AG08396 (cell line): ENCODE measurements around the gene FLVCR1.
"Not testable (repeated sequence)": the region's sequence is repeated elsewhere in the genome, so short reads cannot be mapped to it uniquely, and the experiment has no call there.

ENCODE experiments used
- DNase-seq: peaks from one replicate; pipeline ENCODE4 v3.0.0; 2012; ENCODE audit warnings: low spot score, mixed read lengths

FLVCR1 gene

DNA sequence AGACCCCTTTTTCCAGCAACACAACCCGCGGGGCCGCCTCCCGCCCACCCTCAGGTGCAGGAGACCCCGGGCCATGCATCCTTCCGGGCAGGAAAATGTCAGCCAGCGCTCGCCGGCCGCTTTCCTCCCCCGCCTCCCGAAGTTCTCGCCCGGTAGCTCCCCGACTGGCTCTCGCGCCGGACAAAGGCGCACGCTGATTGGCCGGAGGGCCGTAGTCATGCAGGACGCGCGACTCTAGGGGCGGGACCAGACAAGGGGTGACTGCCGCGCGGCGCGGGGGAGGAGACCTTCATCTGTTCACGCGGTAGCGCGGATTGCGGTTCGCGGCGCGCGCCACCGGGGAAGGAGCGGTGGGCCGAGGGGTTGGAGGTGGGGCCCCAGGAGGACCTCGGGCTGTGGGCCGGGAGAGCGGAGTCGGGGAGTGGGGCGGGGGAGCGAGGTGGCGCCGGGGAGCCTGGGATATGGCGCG, at the start of gene FLVCR1:
Gene FLVCR1 (plus strand): TSS at position 284 of the 469 bp plus-strand sequence. CDS start 178 bp downstream, at position 462.
- DNase-seq = peak; percentile 98

GRCh38 chr1:212814537-212815334, 43.3 kb upstream of the FLVCR1 start:
- DNase-seq = no peak

DNA sequence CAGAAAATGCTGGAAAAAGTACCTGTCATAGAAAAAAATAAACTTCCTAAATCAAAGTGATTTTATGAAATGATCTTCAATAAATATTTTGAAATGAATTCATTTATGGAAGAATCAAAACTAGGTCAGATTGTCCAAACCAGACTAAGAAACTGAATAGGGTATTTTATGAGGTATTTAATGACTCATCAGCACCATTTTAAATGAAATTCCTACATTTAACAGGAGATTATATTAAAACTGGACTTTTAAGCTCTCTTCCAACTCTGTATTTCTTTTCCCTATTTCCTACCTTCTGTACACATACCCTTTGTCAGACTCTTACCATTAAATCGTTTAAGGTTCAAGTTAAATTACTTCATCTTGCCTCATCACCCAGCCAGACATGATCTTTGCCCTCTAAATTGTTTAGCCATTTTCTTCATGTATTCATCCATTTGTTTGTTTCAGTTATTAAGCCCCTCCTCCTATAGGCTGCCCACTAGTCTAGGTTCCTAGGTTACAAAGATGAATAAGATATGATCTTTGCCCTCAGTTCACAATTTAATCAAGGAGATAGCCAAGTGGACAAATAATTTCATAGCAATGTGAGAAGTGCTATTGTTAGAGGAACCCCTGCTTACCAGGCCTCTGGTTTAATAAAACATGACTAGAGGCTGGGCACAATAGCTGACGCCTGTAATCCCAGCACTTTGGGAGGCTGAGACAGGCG, 41.4 kb upstream of the FLVCR1 start:
- no peak for DNase-seq

DNA sequence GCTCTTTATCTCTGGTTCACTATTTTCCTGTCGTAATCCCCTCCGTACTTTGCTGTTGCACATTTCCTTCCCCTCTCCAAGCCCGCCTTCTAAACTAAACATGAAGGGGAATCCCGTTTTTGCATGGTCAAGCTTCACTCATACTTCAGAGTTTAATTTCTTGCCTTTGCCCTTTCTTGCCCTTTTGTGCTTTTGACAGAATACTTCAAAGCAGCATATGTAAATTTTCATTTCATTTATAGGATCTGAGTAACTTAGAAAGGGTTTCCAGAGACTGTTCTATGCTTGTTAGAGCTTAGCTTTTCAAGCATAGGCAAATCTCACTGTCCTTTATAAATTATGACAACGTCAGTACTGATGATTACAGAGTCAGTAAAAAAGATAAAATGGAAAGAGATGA, 38.3 kb upstream of the FLVCR1 start:
- no peak for DNase-seq

DNA sequence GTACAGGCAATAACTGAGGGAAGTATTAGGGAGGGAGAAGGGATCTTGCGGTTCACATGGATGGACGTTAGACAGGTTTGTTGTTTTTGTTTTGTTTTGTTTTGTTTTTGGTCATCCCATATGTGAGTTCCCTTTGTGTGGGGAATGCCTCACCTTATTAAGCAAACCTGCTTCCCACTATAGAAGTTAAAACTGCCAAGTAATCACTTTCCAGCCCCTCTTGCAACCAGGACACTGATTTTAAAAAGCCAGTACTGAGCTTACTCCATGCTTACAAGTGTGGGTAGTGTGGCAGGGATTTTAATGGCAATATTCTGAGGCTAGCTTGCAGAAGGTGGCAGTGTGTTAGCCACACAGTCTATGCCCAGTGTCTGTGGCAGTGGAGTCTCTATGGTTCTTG, 37.1 kb upstream of the FLVCR1 start:
- no peak for DNase-seq

DNA sequence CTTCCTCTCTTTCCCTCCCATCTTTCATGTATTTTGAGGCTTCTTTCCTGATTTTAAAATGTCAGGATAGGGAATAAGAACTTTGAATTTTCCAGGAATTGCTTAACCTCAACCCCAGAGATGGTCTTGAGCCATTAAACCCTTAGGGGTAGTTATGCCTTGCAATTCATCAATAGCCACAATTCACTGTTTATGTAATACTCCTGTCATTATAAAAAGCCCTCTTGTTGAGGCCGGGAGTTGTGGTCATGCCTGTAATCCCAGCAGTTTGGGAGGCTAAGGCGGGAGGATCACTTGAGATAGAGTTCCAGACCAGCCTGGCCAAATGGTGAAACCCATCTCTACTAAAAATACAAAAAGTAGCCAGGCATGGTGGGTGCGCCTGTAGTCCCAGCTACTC, 35.1 kb upstream of the FLVCR1 start:
- DNase-seq = no peak

- no peak for DNase-seq
Measured at GRCh38 chr1:212824201-212824600, 33.9 kb upstream of the FLVCR1 start.

GRCh38 chr1:212825798-212826452, 32.1 kb upstream of the FLVCR1 start:
- no peak for DNase-seq

DNA sequence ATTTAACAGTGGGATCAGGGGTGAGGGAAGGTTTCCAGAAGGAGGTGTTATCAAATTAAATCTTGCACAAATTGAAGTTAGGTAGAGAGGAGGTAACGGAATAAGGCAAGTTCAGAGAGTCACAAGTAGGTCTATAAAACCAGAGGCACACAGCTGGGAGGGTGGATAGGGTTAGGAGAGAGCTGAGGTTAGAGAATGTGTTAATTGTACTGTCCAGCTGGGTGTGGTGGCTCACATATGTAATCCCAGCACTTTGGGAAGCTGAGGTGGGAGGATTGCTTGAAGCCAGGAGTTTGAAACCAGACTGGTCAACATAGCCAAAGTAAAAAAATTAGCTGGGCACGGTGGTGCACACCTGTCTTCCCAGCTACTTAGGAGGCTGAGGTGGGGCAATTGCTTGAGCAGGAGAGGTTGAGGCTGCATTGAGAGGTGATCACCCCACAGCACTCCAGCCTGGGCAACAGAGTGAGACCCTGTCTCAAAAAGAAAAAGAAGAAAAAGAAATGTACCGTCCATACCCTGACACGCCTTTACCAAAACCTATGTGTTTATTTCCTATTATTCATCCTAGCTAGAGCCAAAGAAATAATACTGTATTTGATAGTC, 30.8 kb upstream of the FLVCR1 start:
- DNase-seq = no peak

DNA sequence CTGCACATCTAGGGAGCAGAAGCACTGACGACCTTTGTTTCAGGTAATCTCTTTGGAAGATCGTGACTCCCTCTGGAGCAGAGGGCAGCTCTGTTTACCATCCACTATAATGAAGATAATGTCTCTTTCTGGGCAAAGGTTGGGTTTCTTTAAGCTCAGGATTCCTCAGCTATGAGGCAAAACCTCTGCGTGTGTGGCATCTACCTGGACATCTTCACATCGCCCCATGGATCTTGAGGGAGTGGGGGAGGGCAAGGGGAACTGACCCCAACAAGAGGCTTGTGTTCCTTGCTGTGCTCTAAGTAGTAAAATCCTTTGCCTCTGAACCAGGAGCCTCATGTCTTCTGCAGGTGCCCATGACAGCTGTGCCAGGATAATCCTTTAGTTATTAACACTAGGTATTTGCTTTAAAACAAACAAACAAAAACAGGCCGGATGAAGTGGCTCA, 30.2 kb upstream of the FLVCR1 start:
- no peak for DNase-seq

- no peak for DNase-seq
Measured at GRCh38 chr1:212828395-212828794, 29.7 kb upstream of the FLVCR1 start.

DNA sequence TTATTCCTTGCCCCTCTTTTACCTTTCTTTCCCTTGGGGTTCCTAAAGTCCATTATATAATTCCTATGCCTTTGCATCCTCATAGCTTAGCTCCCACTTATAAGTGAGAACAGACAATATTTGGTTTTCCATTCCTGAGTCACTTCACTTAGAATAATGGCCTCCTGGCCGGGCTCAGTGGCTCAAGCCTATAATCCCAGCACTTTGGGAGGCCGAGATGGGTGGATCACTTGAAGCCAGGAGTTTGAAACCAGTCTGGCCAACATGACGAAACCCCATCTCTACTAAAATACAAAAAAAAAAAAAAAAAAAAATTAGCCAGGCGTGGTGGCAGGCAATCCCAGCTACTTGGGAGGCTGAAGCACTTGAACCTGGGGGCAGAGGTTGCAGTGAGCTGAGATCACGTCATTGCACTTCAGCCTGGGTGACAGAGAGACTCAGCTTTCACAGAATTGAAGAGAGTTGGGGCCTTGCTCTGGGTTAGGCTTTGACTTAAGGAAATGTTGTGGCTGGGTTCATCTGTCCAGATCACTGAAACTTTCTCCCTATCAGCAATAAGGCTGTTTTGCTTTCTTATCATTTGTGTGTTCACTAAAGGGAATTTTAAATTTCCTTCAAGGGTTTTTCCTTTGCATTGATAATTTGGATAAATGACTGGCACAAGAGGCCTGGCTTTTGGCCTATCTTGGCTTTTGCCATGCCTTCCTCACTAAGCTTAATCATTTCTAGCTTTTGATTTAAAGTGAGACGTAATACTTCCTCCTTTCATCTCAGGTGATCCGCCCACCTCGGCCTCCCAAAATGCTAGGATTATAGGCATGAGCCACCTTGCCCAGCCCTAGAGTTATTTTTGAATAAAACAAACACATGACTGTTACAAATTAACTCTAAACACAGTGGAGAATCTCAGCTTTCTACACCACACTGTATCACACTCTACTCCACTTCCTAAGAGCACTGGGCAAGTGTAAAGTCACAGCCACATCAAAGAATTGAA, 24.6 kb upstream of the FLVCR1 start:
- DNase-seq = not testable (repeated sequence)

GRCh38 chr1:212838145-212838544, 19.9 kb upstream of the FLVCR1 start:
- DNase-seq = no peak

- not testable (repeated sequence) for DNase-seq
Measured at GRCh38 chr1:212844521-212844920, 13.6 kb upstream of the FLVCR1 start.

GRCh38 chr1:212847549-212847948, 10.5 kb upstream of the FLVCR1 start, which contains the start of gene SPATA45:
Gene SPATA45, minus strand, starts transcription at chr1:212847649. Its CDS starts 11,500 bp downstream, at chr1:212836149.
- DNase-seq = no peak

DNA sequence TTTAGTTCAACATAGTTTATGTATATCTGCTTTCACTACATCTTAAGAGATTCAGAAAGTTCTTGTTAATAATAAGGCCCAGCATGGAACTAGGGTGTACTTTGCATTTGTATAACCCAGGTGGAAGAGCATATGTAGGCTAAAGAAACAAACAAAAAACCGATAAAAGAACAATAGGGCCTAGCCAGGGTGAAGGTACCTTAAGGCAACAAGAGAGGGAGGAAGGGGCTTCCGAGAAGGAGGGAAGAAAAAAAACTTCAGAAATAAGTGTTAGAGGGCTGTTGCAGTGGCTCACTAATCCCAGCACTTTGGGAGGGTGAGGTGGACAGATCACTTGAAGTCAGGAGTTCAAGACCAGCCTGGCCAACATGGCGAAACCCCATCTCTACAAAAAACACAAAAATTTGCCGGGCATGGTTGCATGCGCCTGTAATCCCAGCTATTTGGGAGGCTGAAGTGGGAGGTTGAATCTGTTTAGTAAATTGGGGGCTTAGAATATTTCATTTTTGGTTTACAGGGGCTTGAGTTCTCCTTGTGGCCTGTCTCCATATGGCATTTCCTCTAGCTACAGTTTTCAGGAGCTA, 5.9 kb upstream of the FLVCR1 start:
- DNase-seq = no peak

DNA sequence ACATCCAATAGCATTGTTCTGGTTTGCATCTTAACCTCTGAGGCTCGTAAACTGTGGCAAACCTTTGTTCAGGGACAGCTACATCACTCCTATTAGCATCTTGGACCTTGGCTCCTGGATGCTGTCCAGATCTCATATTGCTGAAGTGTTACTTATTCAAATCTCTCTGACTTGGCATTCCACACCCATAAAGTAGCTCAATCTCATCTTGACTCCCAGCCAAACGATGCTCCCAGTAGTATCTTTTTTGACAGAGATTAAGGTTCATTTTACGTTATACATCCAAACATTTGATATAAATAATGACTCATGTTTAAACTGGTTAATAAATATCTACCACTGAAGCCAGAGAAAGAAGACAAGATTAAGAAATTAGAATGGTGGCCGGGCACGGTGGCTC, 4.4 kb upstream of the FLVCR1 start:
- no peak for DNase-seq

- DNase-seq = no peak
Measured at GRCh38 chr1:212856755-212857154, 1.3 kb upstream of the FLVCR1 start.

GRCh38 chr1:212858461-212859265, 588 bp downstream of the FLVCR1 start:
- peak; percentile 43 for DNase-seq
